PC-3 (cell line): ENCODE results near the gene PCNX2. TPM values are rescaled to one million over a fixed set of nuclear protein-coding genes. Genes with fewer than 3 reads are reported as not detected.

Experiments
- ATAC-seq: fragments of 200-7000 bp; cut with Tn5 transposase; 2 replicates; pipeline ENCODE4 v1.9.1; 2020; ENCODE audit warnings: mild to moderate bottlenecking, moderate library complexity
- BruUV-seq: library from RNA; stranded (reverse); fragments of 400-500 nt; replicated peaks from 2 replicates; lab custom pipeline; 2021; lab: Mats Ljungman, UMichigan
- CTCF ChIA-PET: fragments of 300-600 bp; sonication (Branson Sonifier 250); formaldehyde crosslinking; loops from one replicate; lab custom pipeline; 2022; ENCODE audit warnings: antibody characterized with exemption; lab: Charles Lee
- POLR2A ChIA-PET: fragments of 300-600 bp; sonication (Branson Sonifier 250); formaldehyde crosslinking; loops from one replicate; lab custom pipeline; 2022; ENCODE audit warnings: antibody characterized with exemption; ENCODE audit not compliant: unreplicated experiment; lab: Charles Lee
- DNase-seq: peaks from one replicate; pipeline ENCODE4 v3.0.0-alpha.2; 2015
- H2AFZ ChIP-seq: fragments of 300-600 bp; sonication (generic); 2 replicates; pipeline ENCODE4 v1.6.0; 2016; ENCODE audit warnings: antibody characterized with exemption, low read length
- H3F3A ChIP-seq: fragments of 300-600 bp; sonication (generic); one replicate; pipeline ENCODE4 v1.6.0; 2017; ENCODE audit warnings: antibody characterized with exemption, low read length, control low read depth, mild to moderate bottlenecking; ENCODE audit not compliant: unreplicated experiment
- H3K27ac ChIP-seq: fragments of 300-600 bp; sonication (generic); 2 replicates; pipeline ENCODE4 v1.5.1; 2016; ENCODE audit warnings: mild to moderate bottlenecking, low read length
- H3K27me3 ChIP-seq: fragments of 300-600 bp; sonication (generic); 2 replicates; pipeline ENCODE4 v1.6.1; 2016; ENCODE audit warnings: low read length, mixed read lengths
- H3K36me3 ChIP-seq: fragments of 300-600 bp; sonication (generic); 2 replicates; pipeline ENCODE4 v1.6.1; 2016; ENCODE audit warnings: low read depth, mixed run types, low read length, mixed read lengths
- H3K4me1 ChIP-seq: fragments of 300-600 bp; sonication (generic); 2 replicates; pipeline ENCODE4 v1.5.1; 2016; ENCODE audit warnings: low read length; ENCODE audit not compliant: insufficient read depth
- H3K4me2 ChIP-seq: fragments of 300-600 bp; sonication (generic); 2 replicates; pipeline ENCODE4 v1.6.0; 2016; ENCODE audit warnings: low read length
- H3K4me3 ChIP-seq: fragments of 300-600 bp; sonication (generic); 2 replicates; pipeline ENCODE4 v1.5.1; 2016; ENCODE audit warnings: mild to moderate bottlenecking, low read length, mixed read lengths
- H3K79me2 ChIP-seq: fragments of 300-600 bp; sonication (generic); 2 replicates; pipeline ENCODE4 v1.6.1; 2017; ENCODE audit warnings: low read length, mixed read lengths
- H3K9ac ChIP-seq: fragments of 300-600 bp; sonication (generic); 2 replicates; pipeline ENCODE4 v1.6.0; 2016; ENCODE audit warnings: mild to moderate bottlenecking, low read length
- H3K9me2 ChIP-seq: fragments of 300-600 bp; sonication (generic); replicated peaks from 2 replicates; pipeline ENCODE4 v1.6.1; 2016; ENCODE audit warnings: mixed run types, low read length, mixed read lengths
- H3K9me3 ChIP-seq: fragments of 300-600 bp; sonication (generic); 2 replicates; pipeline ENCODE4 v1.6.1; 2016; ENCODE audit warnings: low read length, mixed read lengths
- H4K20me1 ChIP-seq: fragments of 300-600 bp; sonication (generic); 2 replicates; pipeline ENCODE4 v1.6.1; 2016; ENCODE audit warnings: low read length, mixed read lengths
- CTCF ChIP-seq: fragments of 300-600 bp; sonication (generic); conservative IDR thresholded peaks from 2 replicates; pipeline ENCODE4 v1.5.1; 2017; ENCODE audit warnings: antibody characterized with exemption, low read depth, mild to moderate bottlenecking, low read length
- EZH2 ChIP-seq: fragments of 300-600 bp; sonication (generic); IDR thresholded peaks from one replicate; pipeline ENCODE4 v1.6.1; 2017; ENCODE audit warnings: antibody characterized with exemption, mild to moderate bottlenecking, low read length; ENCODE audit not compliant: unreplicated experiment
- EZH2phosphoT487 ChIP-seq: fragments of 300-600 bp; sonication (generic); IDR thresholded peaks from 2 replicates; pipeline ENCODE4 v1.6.1; 2018; ENCODE audit warnings: mild to moderate bottlenecking, antibody characterized with exemption, low read length, borderline replicate concordance
- intact Hi-C: fragments of 100-400 bp; cut with micrococcal nuclease; formaldehyde crosslinking; loops from 2 replicates; pipeline ENCODE4 v1.9.0; 2023
- total RNA-seq: library from RNA; depleted of rRNA; stranded (reverse); fragments of >200 nt; gene quantifications from 2 replicates; pipeline ENCODE4 v1.2.3, GENCODE V29; 2014

Gene PCNX2
- total RNA-seq, 1 experiment from 2014 or later: 17.3 TPM

- TF ChIP-seq EZH2phosphoT487: no peak
- no peak for TF ChIP-seq EZH2
- TF ChIP-seq CTCF: no peak
- no peaks in the 10 kb centered on the region for H3K36me3 ChIP-seq
- no peaks in the 10 kb centered on the region for H3K27me3 ChIP-seq
- no peaks in the 10 kb centered on the region for H3K79me2 ChIP-seq
- BruUV-seq: no TSS peak
- peaks cover 18% of the 10 kb centered on the region for H3K4me1 ChIP-seq
- H3K9me3 ChIP-seq: no peaks in the 10 kb centered on the region
- no peaks in the 10 kb centered on the region for H4K20me1 ChIP-seq
- no peaks in the 10 kb centered on the region for H3F3A ChIP-seq
- DNase-seq: no peak
- H3K27ac ChIP-seq: no peak overlapping the region
- H3K9me2 ChIP-seq: no peaks in the 10 kb centered on the region
- no peak overlapping the region for H3K4me3 ChIP-seq
- intact Hi-C loops: no loop called here
- ChIA-PET CTCF (no interaction called here), POLR2A (no interaction called here)
- ATAC-seq: no peak
- no peak overlapping the region for H3K9ac ChIP-seq
- no peak overlapping the region for H2AFZ ChIP-seq
- no peak overlapping the region for H3K4me2 ChIP-seq
These were observed 271.3 kb downstream of the PCNX2 start for GRCh38 chr1:233024199-233024598.

GRCh38 chr1:233022246-233022645 is 273.3 kb downstream of the PCNX2 start:
- Histone ChIP-seq H3K9me2 (no peaks in the 10 kb centered on the region), H3K4me1 (peaks cover 18% of the 10 kb centered on the region), H3K4me2 (no peak overlapping the region), H3K9ac (no peak overlapping the region), H3K36me3 (no peaks in the 10 kb centered on the region), H3K9me3 (no peaks in the 10 kb centered on the region), H2AFZ (no peak overlapping the region), H3F3A (no peaks in the 10 kb centered on the region), H3K27me3 (no peaks in the 10 kb centered on the region), H3K27ac (no peak overlapping the region), H3K4me3 (no peak overlapping the region), H3K79me2 (no peaks in the 10 kb centered on the region), H4K20me1 (no peaks in the 10 kb centered on the region)
- ChIA-PET POLR2A (no interaction called here), CTCF (no interaction called here)
- intact Hi-C loops: no loop called here
- BruUV-seq: no TSS peak
- TF ChIP-seq EZH2phosphoT487 (no peak), EZH2 (no peak), CTCF (no peak)
- DNase-seq (no peak), ATAC-seq (no peak)

GRCh38 chr1:233020426-233020825 is 275.1 kb downstream of the PCNX2 start:
- Histone ChIP-seq H3K4me2 (no peak overlapping the region), H3K36me3 (no peaks in the 10 kb centered on the region), H4K20me1 (no peaks in the 10 kb centered on the region), H3K9me2 (no peaks in the 10 kb centered on the region), H3K27ac (no peak overlapping the region), H3K4me3 (no peak overlapping the region), H2AFZ (no peak overlapping the region), H3K9me3 (no peaks in the 10 kb centered on the region), H3K79me2 (no peaks in the 10 kb centered on the region), H3K27me3 (no peaks in the 10 kb centered on the region), H3K9ac (no peak overlapping the region), H3F3A (no peaks in the 10 kb centered on the region), H3K4me1 (peaks cover 8% of the 10 kb centered on the region)
- no TSS peak for BruUV-seq
- ChIA-PET CTCF (no interaction called here), POLR2A (interaction anchor here (0.7 kb wide), 1 partner anchor 273 kb away, joined by 3 read pairs; no protein-coding TSS in a partner anchor)
- DNase-seq (no peak), ATAC-seq (no peak)
- intact Hi-C loops: no loop called here
- no peak for TF ChIP-seq EZH2
- TF ChIP-seq CTCF: no peak
- no peak for TF ChIP-seq EZH2phosphoT487
